MM.1S (cell line): ENCODE measurements around the gene MS4A4E.

Experiments used
- EZH2phosphoT487 ChIP-seq: fragments of 300-600 bp; sonication (generic); IDR thresholded peaks from 2 replicates; pipeline ENCODE4 v1.6.1; 2018; ENCODE audit warnings: antibody characterized with exemption, low read length
- TF ChIP-seq, protein P1 (sequence below): fragments of 300-600 bp; sonication (generic); IDR thresholded peaks from 2 replicates; pipeline ENCODE4 v1.5.1; 2016; ENCODE audit warnings: antibody characterized with exemption, low read length, mixed read lengths

DNA sequence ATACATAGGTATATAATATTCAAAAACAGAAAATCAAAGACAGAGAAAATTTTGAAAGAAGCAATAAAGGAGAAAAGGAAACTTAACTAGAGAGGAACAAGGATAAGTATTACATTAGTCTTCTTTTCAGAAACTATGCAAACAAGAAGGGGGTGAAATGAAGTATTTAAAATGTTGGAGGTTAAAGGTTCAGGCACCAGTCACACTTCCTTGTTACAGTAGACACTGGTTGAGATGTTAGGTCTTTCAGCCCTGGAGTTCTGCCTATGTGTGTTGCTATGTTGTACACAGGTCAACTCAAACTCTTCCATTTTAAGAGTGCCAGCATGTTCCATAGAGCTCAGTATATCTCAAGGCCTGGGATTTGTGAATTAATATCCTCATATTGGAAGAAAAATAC, 31.5 kb upstream of the MS4A4E start:
- no peak for TF ChIP-seq EZH2phosphoT487
- TF ChIP-seq, protein P1, sequence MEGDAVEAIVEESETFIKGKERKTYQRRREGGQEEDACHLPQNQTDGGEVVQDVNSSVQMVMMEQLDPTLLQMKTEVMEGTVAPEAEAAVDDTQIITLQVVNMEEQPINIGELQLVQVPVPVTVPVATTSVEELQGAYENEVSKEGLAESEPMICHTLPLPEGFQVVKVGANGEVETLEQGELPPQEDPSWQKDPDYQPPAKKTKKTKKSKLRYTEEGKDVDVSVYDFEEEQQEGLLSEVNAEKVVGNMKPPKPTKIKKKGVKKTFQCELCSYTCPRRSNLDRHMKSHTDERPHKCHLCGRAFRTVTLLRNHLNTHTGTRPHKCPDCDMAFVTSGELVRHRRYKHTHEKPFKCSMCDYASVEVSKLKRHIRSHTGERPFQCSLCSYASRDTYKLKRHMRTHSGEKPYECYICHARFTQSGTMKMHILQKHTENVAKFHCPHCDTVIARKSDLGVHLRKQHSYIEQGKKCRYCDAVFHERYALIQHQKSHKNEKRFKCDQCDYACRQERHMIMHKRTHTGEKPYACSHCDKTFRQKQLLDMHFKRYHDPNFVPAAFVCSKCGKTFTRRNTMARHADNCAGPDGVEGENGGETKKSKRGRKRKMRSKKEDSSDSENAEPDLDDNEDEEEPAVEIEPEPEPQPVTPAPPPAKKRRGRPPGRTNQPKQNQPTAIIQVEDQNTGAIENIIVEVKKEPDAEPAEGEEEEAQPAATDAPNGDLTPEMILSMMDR, result no peak
